Stimulated activated CD8-positive, alpha-beta memory T cell treated with anti-CD3 and anti-CD28 coated beads, Interleukin-7, amount 100 ng/mL, for 4 hours (primary cell): ENCODE measurements around the gene TTLL5.
"Not testable (repeated sequence)": the region's sequence is repeated elsewhere in the genome, so short reads cannot be mapped to it uniquely, and the experiment has no call there.

ENCODE experiments used
- DNase-seq, 2 donors: peaks; one replicate each; pipeline ENCODE4 v3.0.0-alpha.2; 2020; ENCODE audit warnings: low read depth in 2 of 2

Gene TTLL5

GRCh38 chr14:75911883-75912282 is 250.8 kb downstream of the TTLL5 start:
- no peak for DNase-seq

- no peak for DNase-seq
Observed at GRCh38 chr14:75913183-75913582, 252.1 kb downstream of the TTLL5 start.

- DNase-seq = no peak
Observed at GRCh38 chr14:75915045-75915444, 254.0 kb downstream of the TTLL5 start.

- DNase-seq = no peak
Observed at GRCh38 chr14:75917322-75917945, 256.4 kb downstream of the TTLL5 start.

- DNase-seq = no peak
Observed at GRCh38 chr14:75917946-75918335, 256.9 kb downstream of the TTLL5 start.

GRCh38 chr14:75920421-75920820 is 259.4 kb downstream of the TTLL5 start:
- not testable (repeated sequence) for DNase-seq

GRCh38 chr14:75925141-75925840 is 264.2 kb downstream of the TTLL5 start:
- not testable (repeated sequence) for DNase-seq

GRCh38 chr14:75926431-75927115 is 265.5 kb downstream of the TTLL5 start:
- no peak for DNase-seq

- DNase-seq = no peak
Observed at GRCh38 chr14:75927564-75928087, 266.6 kb downstream of the TTLL5 start.

- no peak for DNase-seq
Observed at GRCh38 chr14:75928690-75929181, 267.7 kb downstream of the TTLL5 start.

GRCh38 chr14:75933712-75934296 is 272.8 kb downstream of the TTLL5 start:
- no peak for DNase-seq

GRCh38 chr14:75934998-75935628 is 274.1 kb downstream of the TTLL5 start:
- no peak for DNase-seq

GRCh38 chr14:75939200-75939599 is 278.2 kb downstream of the TTLL5 start:
- DNase-seq = no peak

GRCh38 chr14:75941030-75941429 is 280.0 kb downstream of the TTLL5 start:
- DNase-seq = no peak

GRCh38 chr14:75944607-75945241 is 283.7 kb downstream of the TTLL5 start:
- no peak for DNase-seq

GRCh38 chr14:75946785-75947184 is 285.7 kb downstream of the TTLL5 start:
- no peak for DNase-seq

GRCh38 chr14:75952489-75952888 is 291.4 kb downstream of the TTLL5 start:
- DNase-seq = no peak

GRCh38 chr14:75959031-75959430 is 298.0 kb downstream of the TTLL5 start:
- DNase-seq = no peak

- no peak for DNase-seq
Observed at GRCh38 chr14:75960231-75960630, 299.2 kb downstream of the TTLL5 start.

GRCh38 chr14:75961662-75962061 is 300.6 kb downstream of the TTLL5 start:
- no peak for DNase-seq

GRCh38 chr14:75967866-75968265 is 306.8 kb downstream of the TTLL5 start:
- DNase-seq = no peak
